Neural cell (in vitro differentiated cells): ENCODE data around the gene TNC. TPM values are rescaled to one million over a fixed set of nuclear protein-coding genes. Genes with fewer than 3 reads are reported as not detected.

Source experiments
- H2AFZ ChIP-seq: fragments of 200-600, 300-800 bp; sonication (generic), shearing (Covaris generic); 2 replicates; pipeline ENCODE4 v1.6.0; 2014; ENCODE audit warnings: low read depth, mild to moderate bottlenecking, antibody characterized with exemption, low read length, moderate library complexity
- H3F3A ChIP-seq: fragments of 200-600 bp; shearing (Covaris generic); 2 replicates; pipeline ENCODE4 v1.6.1; 2016; ENCODE audit warnings: mild to moderate bottlenecking, moderate library complexity, mixed read lengths, antibody characterized with exemption, low read length; ENCODE audit not compliant: insufficient read depth, poor library complexity, severe bottlenecking
- H3K27ac ChIP-seq: fragments of 200-600, 300-800 bp; sonication (generic), shearing (Covaris generic); 2 replicates; pipeline ENCODE4 v1.5.1; 2014; ENCODE audit warnings: mild to moderate bottlenecking, low read length, moderate library complexity
- H3K27me3 ChIP-seq: fragments of 300-800, 200-600 bp; sonication (generic), shearing (Covaris generic); 2 replicates; pipeline ENCODE4 v1.6.0; 2014; ENCODE audit warnings: mild to moderate bottlenecking, low read depth, low read length, moderate library complexity; ENCODE audit not compliant: insufficient read depth
- H3K36me3 ChIP-seq: fragments of 300-800, 200-600 bp; sonication (generic), shearing (Covaris generic); 2 replicates; pipeline ENCODE4 v1.5.1; 2014; ENCODE audit warnings: mild to moderate bottlenecking, antibody characterized with exemption, low read length, moderate library complexity; ENCODE audit not compliant: insufficient read depth
- H3K4me2 ChIP-seq: fragments of 300-800, 200-600 bp; sonication (generic), shearing (Covaris generic); 2 replicates; pipeline ENCODE4 v1.6.0; 2014; ENCODE audit warnings: mild to moderate bottlenecking, low read length
- H3K4me3 ChIP-seq: fragments of 300-800, 200-600 bp; sonication (generic), shearing (Covaris generic); 2 replicates; pipeline ENCODE4 v1.5.1; 2014; ENCODE audit warnings: mild to moderate bottlenecking, low read length, moderate library complexity
- H3K79me2 ChIP-seq: fragments of 200-600 bp; shearing (Covaris generic); replicated peaks from 2 replicates; pipeline ENCODE4 v1.6.0; 2014; ENCODE audit warnings: mild to moderate bottlenecking, low read length, moderate library complexity; ENCODE audit not compliant: insufficient read depth
- H3K9ac ChIP-seq: fragments of 300-800, 200-600 bp; sonication (generic), shearing (Covaris generic); 2 replicates; pipeline ENCODE4 v1.6.1; 2016; ENCODE audit warnings: mild to moderate bottlenecking, low read length, mixed read lengths
- H3K9me2 ChIP-seq: fragments of 200-600 bp; shearing (Covaris generic); 2 replicates; pipeline ENCODE4 v1.6.1; 2016; ENCODE audit warnings: mild to moderate bottlenecking, low read length, mixed read lengths; ENCODE audit not compliant: insufficient read depth
- H3K9me3 ChIP-seq: fragments of 200-600, 300-800 bp; sonication (generic), shearing (Covaris generic); 2 replicates; pipeline ENCODE4 v1.6.1; 2016; ENCODE audit warnings: mild to moderate bottlenecking, mixed run types, low read length, moderate library complexity, mixed read lengths
- H4K20me1 ChIP-seq: fragments of 200-600 bp; shearing (Covaris generic); 2 replicates; pipeline ENCODE4 v1.6.1; 2016; ENCODE audit warnings: mild to moderate bottlenecking, mixed run types; ENCODE audit not compliant: insufficient read depth
- EP300 ChIP-seq: fragments of 450-650 bp; conservative IDR thresholded peaks from 2 replicates; pipeline ENCODE4 v1.6.1; 2014; ENCODE audit warnings: antibody characterized with exemption, mild to moderate bottlenecking, moderate library complexity; ENCODE audit not compliant: poor library complexity, severe bottlenecking
- EZH2 ChIP-seq: fragments of 200-600, 300-800 bp; shearing (Covaris generic), sonication (generic); IDR thresholded peaks from 2 replicates; pipeline ENCODE4 v1.6.1; 2014; ENCODE audit warnings: antibody characterized with exemption, low read length, borderline replicate concordance, mild to moderate bottlenecking; ENCODE audit not compliant: insufficient read depth, poor library complexity, severe bottlenecking
- MXI1 ChIP-seq: fragments of 450-650 bp; conservative IDR thresholded peaks from 2 replicates; pipeline ENCODE4 v1.6.1; 2014; ENCODE audit warnings: antibody characterized with exemption, mild to moderate bottlenecking; ENCODE audit not compliant: poor library complexity, severe bottlenecking
- POLR2AphosphoS5 ChIP-seq: IDR thresholded peaks from 2 replicates; pipeline ENCODE4 v1.6.1; 2012
- RAD21 ChIP-seq: fragments of 450-650 bp; conservative IDR thresholded peaks from 2 replicates; pipeline ENCODE4 v1.6.1; 2014; ENCODE audit warnings: antibody characterized with exemption, mild to moderate bottlenecking, moderate library complexity
- SMC3 ChIP-seq: fragments of 450-650 bp; conservative IDR thresholded peaks from 2 replicates; pipeline ENCODE4 v1.6.1; 2014; ENCODE audit warnings: antibody characterized with exemption, mild to moderate bottlenecking, moderate library complexity; ENCODE audit not compliant: poor library complexity
- polyA plus RNA-seq: library from polyadenylated mRNA; depleted of rRNA; stranded (reverse); fragments of >200 nt; gene quantifications from 2 replicates; pipeline ENCODE4 v1.2.3, GENCODE V29; 2014
- TF ChIP-seq, protein P1 (sequence below): IDR thresholded peaks from 2 replicates; pipeline ENCODE4 v1.6.1; 2012; ENCODE audit warnings: borderline replicate concordance
- TF ChIP-seq, protein P2 (sequence below): fragments of 450-650 bp; IDR thresholded peaks from 2 replicates; pipeline ENCODE4 v1.5.1; 2014; ENCODE audit warnings: antibody characterized with exemption, mild to moderate bottlenecking, moderate library complexity; ENCODE audit not compliant: poor library complexity, severe bottlenecking

The TNC gene
- polyA plus RNA-seq, 1 donor from 2014 or later = 2.1 TPM

DNA sequence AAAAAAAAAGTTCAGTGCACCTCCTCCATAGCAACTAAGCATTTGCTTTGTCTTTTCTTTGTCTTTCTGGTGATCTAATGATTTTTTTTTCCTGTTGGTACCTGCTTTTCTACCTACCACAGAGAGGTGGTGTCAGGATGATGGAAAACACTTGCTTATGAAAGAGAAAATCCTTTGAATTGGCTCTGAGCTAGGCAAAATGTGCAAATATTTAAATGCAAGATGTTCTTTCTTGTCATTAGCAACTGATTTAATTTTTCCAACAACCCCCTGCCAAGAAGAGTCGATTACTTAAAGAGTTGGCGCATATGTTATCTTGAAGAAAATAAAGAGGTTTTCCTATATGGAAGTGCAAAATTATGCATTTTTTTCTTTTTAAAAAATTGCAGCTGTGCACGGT is 37.7 kb downstream of the TNC start:
- Histone ChIP-seq H3K27me3 (no peaks in the 10 kb centered on the region), H4K20me1 (no peaks in the 10 kb centered on the region), H2AFZ (no peak overlapping the region), H3K36me3 (no peaks in the 10 kb centered on the region), H3K79me2 (no peaks in the 10 kb centered on the region), H3K27ac (no peak overlapping the region), H3K9me2 (no peaks in the 10 kb centered on the region), H3K4me2 (no peak overlapping the region), H3K9me3 (no peaks in the 10 kb centered on the region), H3K4me3 (no peak overlapping the region), H3K9ac (no peak overlapping the region), H3F3A (no peaks in the 10 kb centered on the region)
- TF ChIP-seq SMC3 (no peak), RAD21 (no peak), EP300 (no peak), MXI1 (no peak), EZH2 (no peak)
- TF ChIP-seq, protein P1, sequence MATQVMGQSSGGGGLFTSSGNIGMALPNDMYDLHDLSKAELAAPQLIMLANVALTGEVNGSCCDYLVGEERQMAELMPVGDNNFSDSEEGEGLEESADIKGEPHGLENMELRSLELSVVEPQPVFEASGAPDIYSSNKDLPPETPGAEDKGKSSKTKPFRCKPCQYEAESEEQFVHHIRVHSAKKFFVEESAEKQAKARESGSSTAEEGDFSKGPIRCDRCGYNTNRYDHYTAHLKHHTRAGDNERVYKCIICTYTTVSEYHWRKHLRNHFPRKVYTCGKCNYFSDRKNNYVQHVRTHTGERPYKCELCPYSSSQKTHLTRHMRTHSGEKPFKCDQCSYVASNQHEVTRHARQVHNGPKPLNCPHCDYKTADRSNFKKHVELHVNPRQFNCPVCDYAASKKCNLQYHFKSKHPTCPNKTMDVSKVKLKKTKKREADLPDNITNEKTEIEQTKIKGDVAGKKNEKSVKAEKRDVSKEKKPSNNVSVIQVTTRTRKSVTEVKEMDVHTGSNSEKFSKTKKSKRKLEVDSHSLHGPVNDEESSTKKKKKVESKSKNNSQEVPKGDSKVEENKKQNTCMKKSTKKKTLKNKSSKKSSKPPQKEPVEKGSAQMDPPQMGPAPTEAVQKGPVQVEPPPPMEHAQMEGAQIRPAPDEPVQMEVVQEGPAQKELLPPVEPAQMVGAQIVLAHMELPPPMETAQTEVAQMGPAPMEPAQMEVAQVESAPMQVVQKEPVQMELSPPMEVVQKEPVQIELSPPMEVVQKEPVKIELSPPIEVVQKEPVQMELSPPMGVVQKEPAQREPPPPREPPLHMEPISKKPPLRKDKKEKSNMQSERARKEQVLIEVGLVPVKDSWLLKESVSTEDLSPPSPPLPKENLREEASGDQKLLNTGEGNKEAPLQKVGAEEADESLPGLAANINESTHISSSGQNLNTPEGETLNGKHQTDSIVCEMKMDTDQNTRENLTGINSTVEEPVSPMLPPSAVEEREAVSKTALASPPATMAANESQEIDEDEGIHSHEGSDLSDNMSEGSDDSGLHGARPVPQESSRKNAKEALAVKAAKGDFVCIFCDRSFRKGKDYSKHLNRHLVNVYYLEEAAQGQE = no peak
- TF ChIP-seq, protein P2, sequence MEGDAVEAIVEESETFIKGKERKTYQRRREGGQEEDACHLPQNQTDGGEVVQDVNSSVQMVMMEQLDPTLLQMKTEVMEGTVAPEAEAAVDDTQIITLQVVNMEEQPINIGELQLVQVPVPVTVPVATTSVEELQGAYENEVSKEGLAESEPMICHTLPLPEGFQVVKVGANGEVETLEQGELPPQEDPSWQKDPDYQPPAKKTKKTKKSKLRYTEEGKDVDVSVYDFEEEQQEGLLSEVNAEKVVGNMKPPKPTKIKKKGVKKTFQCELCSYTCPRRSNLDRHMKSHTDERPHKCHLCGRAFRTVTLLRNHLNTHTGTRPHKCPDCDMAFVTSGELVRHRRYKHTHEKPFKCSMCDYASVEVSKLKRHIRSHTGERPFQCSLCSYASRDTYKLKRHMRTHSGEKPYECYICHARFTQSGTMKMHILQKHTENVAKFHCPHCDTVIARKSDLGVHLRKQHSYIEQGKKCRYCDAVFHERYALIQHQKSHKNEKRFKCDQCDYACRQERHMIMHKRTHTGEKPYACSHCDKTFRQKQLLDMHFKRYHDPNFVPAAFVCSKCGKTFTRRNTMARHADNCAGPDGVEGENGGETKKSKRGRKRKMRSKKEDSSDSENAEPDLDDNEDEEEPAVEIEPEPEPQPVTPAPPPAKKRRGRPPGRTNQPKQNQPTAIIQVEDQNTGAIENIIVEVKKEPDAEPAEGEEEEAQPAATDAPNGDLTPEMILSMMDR = peak; percentile 17

- no peak overlapping the region for H3K9ac ChIP-seq
- H3K36me3 ChIP-seq = no peaks in the 10 kb centered on the region
- H3K4me2 ChIP-seq = no peak overlapping the region
- no peaks in the 10 kb centered on the region for H4K20me1 ChIP-seq
- TF ChIP-seq RAD21 = no peak
- TF ChIP-seq, protein P1 = no peak
- TF ChIP-seq EZH2 = no peak
- no peak for TF ChIP-seq POLR2AphosphoS5
- TF ChIP-seq SMC3 = no peak
- no peak overlapping the region for H3K27ac ChIP-seq
- H3K27me3 ChIP-seq = no peaks in the 10 kb centered on the region
- H3K9me2 ChIP-seq = no peaks in the 10 kb centered on the region
- no peak overlapping the region for H3K4me3 ChIP-seq
- no peaks in the 10 kb centered on the region for H3K9me3 ChIP-seq
- H2AFZ ChIP-seq = no peak overlapping the region
- no peaks in the 10 kb centered on the region for H3K79me2 ChIP-seq
- no peaks in the 10 kb centered on the region for H3F3A ChIP-seq
These were observed 38.8 kb downstream of the TNC start for GRCh38 chr9:115079156-115079555.
